Astrocyte of the cerebellum (primary cell): Measurements from ENCODE around the gene ZNF831.

Experiments used
- DNase-seq: peaks from one replicate; pipeline ENCODE4 v3.0.0-alpha.2; 2011; ENCODE audit warnings: low read depth
- H3K4me3 ChIP-seq: 2 replicates; pipeline ENCODE4 v1.5.1; 2011; ENCODE audit warnings: mild to moderate bottlenecking, low read depth, low read length, moderate library complexity
- in situ Hi-C: cut with HindIII; loops from 2 replicates; pipeline ENCODE4 v1.10.0; 2017; ENCODE audit warnings: low sequenced_read_pairs
- TF ChIP-seq, protein P1 (sequence below): IDR thresholded peaks from 2 replicates; pipeline ENCODE4 v1.5.1; 2012; ENCODE audit warnings: low read length, low read depth, moderate library complexity, mild to moderate bottlenecking; ENCODE audit errors: missing control alignments

The ZNF831 gene

DNA sequence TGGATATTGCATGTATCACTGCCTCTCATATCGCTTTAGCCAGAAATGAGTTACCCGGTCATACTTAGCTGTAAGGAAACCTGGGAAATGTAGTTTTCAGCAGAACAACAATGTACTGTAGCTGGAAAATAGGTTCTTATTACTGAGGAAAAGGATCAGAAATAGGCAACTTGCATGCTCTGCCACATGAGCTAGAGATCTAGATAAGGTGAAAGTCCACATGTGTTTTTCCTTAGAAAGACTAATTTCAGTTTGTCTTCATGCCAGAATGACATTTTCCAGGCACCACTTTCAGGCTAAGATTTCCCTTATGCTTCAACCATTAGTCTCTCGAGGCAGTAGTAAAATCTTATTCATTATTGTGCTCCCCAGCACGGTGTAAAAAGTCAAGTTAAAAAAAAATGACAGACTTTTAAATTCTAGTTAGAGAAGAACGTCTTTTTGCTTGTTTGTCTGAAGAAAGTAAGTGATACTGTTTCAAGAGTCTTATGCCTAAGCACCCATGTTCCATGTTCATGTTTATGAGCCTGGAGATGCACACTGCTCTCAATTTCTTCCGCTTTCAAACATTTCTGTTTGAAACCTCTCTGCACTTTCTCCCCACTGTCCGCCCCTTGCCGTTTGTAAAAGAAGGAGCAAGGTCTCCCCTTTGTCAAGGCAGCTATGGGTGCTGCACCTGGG, 67.6 kb downstream of the ZNF831 start:
- in situ Hi-C loops, result no loop called here
- no peak overlapping the region for H3K4me3 ChIP-seq
- TF ChIP-seq, protein P1, sequence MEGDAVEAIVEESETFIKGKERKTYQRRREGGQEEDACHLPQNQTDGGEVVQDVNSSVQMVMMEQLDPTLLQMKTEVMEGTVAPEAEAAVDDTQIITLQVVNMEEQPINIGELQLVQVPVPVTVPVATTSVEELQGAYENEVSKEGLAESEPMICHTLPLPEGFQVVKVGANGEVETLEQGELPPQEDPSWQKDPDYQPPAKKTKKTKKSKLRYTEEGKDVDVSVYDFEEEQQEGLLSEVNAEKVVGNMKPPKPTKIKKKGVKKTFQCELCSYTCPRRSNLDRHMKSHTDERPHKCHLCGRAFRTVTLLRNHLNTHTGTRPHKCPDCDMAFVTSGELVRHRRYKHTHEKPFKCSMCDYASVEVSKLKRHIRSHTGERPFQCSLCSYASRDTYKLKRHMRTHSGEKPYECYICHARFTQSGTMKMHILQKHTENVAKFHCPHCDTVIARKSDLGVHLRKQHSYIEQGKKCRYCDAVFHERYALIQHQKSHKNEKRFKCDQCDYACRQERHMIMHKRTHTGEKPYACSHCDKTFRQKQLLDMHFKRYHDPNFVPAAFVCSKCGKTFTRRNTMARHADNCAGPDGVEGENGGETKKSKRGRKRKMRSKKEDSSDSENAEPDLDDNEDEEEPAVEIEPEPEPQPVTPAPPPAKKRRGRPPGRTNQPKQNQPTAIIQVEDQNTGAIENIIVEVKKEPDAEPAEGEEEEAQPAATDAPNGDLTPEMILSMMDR, result no peak
- DNase-seq, result no peak

DNA sequence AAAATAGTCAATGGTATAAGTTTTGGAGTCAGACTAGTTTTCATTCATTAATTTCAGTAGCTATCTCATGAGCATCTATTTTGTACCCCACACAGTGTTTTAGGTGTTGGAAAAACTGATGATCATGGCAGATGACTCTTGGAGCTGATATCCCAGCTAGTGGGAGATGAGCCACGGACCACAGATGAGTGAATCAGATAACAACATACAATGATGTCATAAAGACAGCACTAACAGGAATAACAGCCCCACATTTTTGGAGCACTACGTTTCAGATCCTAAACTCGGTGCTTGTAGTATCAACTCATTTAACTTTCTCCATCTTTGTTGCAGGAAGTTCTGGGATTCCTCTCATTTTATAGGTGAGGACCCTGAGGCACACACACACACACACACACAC, 69.0 kb downstream of the ZNF831 start:
- no peak overlapping the region for H3K4me3 ChIP-seq
- no peak for DNase-seq
- TF ChIP-seq, protein P1, result no peak
- in situ Hi-C loops, result no loop called here

DNA sequence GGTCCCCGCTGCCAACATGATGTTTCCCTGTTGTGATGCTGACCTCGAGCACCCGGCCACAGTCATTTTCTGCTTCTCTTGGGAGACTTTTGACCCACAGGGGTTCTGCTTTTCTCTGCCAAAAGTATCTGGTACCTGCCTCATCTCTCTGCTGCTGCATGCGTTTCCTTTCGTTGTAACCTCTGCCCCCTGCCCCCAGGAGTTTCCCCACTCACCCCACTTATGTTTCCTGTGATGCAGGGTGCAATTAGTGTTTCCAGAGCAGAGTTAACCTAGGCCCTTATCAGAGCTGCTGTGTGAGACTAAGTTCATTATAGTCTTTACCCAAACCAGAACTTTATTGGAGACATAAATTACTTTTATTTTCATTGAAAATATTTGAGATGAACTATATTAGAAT, 71.6 kb downstream of the ZNF831 start:
- TF ChIP-seq, protein P1, result no peak
- no peak for DNase-seq
- in situ Hi-C loops, result no loop called here
- H3K4me3 ChIP-seq, result no peak overlapping the region

DNA sequence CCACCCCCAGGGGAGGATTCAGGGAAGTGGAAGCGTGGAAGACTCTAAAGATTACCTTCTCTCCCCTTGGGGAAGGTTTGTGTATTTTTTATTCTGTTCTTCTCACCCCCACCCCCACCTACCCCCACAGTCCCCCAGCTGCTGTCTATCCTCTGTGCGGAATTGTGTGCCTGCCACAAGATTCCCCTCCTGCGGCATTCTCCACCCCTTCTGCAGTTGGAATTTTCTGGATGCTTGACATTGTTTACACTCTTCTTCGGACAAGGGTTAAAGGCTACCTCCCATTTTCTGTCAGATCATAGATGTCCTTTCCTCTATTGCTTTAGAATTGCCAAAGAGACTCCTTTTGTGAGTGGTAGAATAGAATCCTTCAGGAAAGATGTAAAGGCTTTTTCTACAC, 76.4 kb downstream of the ZNF831 start:
- in situ Hi-C loops, result no loop called here
- TF ChIP-seq, protein P1, result no peak
- no peak overlapping the region for H3K4me3 ChIP-seq

DNA sequence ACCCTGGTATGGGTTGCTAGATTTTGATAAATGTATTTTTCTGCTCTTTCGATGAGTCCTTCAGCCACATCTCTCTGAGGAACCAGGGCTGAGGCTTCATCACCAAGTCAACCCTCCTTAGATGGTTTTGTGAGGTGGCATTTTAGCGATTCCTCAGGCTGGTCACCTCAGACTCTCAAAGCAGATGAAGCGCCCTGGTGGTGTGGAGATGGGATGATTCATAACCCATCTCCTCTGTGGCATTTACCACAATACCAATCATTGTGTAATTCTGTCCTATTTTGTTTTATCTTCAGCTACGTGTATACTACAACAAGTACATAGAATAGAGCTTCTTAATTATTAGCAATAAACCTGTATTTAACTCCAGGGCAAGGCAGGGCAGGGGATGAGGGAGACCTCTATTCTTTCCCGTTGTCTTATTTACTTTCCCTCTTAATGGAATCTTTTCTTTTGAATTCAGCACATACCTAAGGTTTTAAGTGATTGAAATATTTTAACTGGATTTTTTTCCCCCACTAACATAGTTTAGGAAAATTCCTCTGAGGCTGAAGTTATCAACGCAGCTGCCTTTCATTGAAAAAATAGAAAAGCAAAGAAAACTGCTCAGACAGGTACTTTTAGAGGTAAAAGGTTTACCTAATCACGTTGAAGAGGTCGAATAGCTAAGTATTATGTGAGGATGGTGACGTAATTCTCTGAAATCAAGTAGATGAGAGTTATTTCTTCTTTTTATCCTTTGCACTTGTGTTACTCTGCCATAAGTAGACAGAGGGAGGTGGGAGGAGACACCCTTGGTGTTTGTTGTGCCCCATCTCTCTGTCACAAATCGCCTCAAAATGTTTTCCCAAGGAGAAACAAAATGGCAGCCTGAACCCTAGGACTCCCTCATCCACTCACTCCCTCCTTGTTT, 79.3 kb downstream of the ZNF831 start:
- TF ChIP-seq, protein P1, result no peak
- no peak overlapping the region for H3K4me3 ChIP-seq
- in situ Hi-C loops, result no loop called here
- no peak for DNase-seq

More for the DNA sequence above, 76.4 kb downstream of the ZNF831 start:
- no peak for DNase-seq

DNA sequence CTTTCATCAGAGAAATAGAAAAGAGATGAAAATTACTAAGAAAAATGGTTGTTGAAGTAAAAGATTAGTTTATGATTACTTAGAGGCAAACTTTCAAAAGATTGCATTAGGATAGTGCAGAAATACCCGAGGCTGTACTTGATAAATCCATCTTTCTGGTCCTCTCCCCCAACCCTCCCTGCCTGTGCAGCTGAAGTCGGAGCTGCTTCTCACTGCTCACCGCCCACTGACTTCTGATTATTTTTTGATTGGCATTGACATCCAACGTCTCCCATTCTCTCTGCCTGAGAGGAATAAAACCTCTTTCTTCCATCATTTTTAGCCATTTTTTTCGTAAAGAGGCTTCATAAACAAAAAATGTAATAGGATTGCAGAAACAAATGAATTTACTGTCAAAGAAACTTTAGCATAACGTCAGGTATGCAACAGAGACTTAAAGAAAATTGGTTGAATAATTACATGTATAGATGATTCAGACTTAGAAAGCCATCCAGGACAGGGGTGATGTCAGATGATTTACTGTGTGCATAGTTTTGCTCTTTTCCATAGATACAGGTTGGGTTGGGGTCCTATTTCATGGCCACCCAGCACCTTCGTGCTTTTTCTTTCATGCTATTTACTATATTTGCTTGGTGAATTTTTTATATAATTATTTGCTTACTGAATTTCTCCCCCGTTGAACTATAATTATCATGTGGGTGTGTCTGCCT, 83.2 kb downstream of the ZNF831 start:
- no peak for DNase-seq
- TF ChIP-seq, protein P1, result no peak
- in situ Hi-C loops, result loop anchor here (5.0 kb wide), 1 partner anchor 45 kb away; no protein-coding TSS in a partner anchor

More for the DNA sequence above, 83.2 kb downstream of the ZNF831 start:
- no peak overlapping the region for H3K4me3 ChIP-seq
